HepG2 (cell line): ENCODE measurements around the gene KRT38. TPM values are rescaled to one million over a fixed set of nuclear protein-coding genes. Genes with fewer than 3 reads are reported as not detected.

Experiments
- ATAC-seq: fragments of 200-7000 bp; cut with Tn5 transposase; 3 replicates; pipeline ENCODE4 v1.9.1; 2020; ENCODE audit warnings: mild to moderate bottlenecking, moderate library complexity
- BruUV-seq: library from RNA; stranded (reverse); fragments of 400-500 nt; replicated peaks from 2 replicates; lab custom pipeline; 2021; lab: Mats Ljungman, UMichigan
- CTCF ChIA-PET: fragments of 300-600 bp; formaldehyde crosslinking; extraction: SDS; loops from one replicate; lab custom pipeline; 2021; ENCODE audit warnings: low total read pairs, inconsistent platforms, low intra/inter-chr PET ratio; lab: Yijun Ruan, JAX
- POLR2A ChIA-PET: fragments of 350-600 bp; sonication (Branson Sonifier 250); formaldehyde crosslinking; loops from one replicate; lab custom pipeline; 2020; ENCODE audit warnings: antibody characterized with exemption, inconsistent platforms; lab: Yijun Ruan, JAX
- DNase-seq: peaks from one replicate; pipeline ENCODE4 v3.0.0-alpha.2; 2015; ENCODE audit warnings: low spot score
- FAIRE-seq: peaks from 3 replicates; lab custom pipeline; 2011; peaks lifted over from hg19 to GRCh38; lab: Jason Lieb, UNC
- H2AFZ ChIP-seq: one replicate; pipeline ENCODE4 v1.6.1; 2011; ENCODE audit warnings: low read length, inconsistent platforms
- H3K27ac ChIP-seq: fragments of 300-600 bp; 3 replicates; pipeline ENCODE4 v1.8.0; 2011; ENCODE audit warnings: mixed run types, mild to moderate bottlenecking, mixed read lengths, low read length, inconsistent platforms; ENCODE audit not compliant: insufficient read depth; ENCODE audit errors: extremely low read length
- H3K27me3 ChIP-seq, 2 experiments: fragments of 200-600 bp in 1 of 2; 2 replicates in 1 of 2; 3 replicates in 1 of 2; pipeline versions ENCODE4 v1.6.0 to v1.8.0; 2011; ENCODE audit warnings: low read length in 2 of 2, mild to moderate bottlenecking in 2 of 2, moderate library complexity in 2 of 2, inconsistent platforms in 1 of 2; ENCODE audit not compliant: insufficient read depth in 2 of 2, control insufficient read depth in 1 of 2
- H3K36me3 ChIP-seq, 2 experiments: fragments of 200-600 bp in 1 of 2; replicated peaks in 1 of 2; 2 replicates in 1 of 2; 3 replicates in 1 of 2; pipeline versions ENCODE4 v1.5.1 to v1.8.0; 2011; ENCODE audit warnings: low read length in 2 of 2, inconsistent platforms in 1 of 2; ENCODE audit not compliant: insufficient read depth in 2 of 2, control insufficient read depth in 1 of 2
- H3K4me1 ChIP-seq: 2 replicates; pipeline ENCODE4 v1.5.1; 2012; ENCODE audit warnings: low read length, inconsistent platforms; ENCODE audit not compliant: insufficient read depth
- H3K4me2 ChIP-seq: 2 replicates; pipeline ENCODE4 v1.6.0; 2011; ENCODE audit warnings: low read depth, low read length, inconsistent platforms
- H3K4me3 ChIP-seq, 3 experiments: fragments of 200-600 bp in 1 of 3; sonication (generic), shearing (Covaris generic) in 1 of 3; replicated peaks in 1 of 3; 2 replicates each; pipeline ENCODE4 v1.5.1; 2011 to 2016; ENCODE audit warnings: low read length in 3 of 3, inconsistent platforms in 2 of 3, low read depth in 2 of 3, mild to moderate bottlenecking in 2 of 3, control low read depth in 1 of 3, mixed read lengths in 1 of 3; ENCODE audit not compliant: insufficient read depth in 1 of 3
- H3K79me2 ChIP-seq: one replicate; pipeline ENCODE4 v1.6.1; 2011; ENCODE audit warnings: low read length, inconsistent platforms; ENCODE audit not compliant: insufficient read depth
- H3K9ac ChIP-seq: 2 replicates; pipeline ENCODE4 v1.6.0; 2011; ENCODE audit warnings: mild to moderate bottlenecking, low read depth, low read length, inconsistent platforms; ENCODE audit not compliant: insufficient read depth
- H3K9me3 ChIP-seq: 2 replicates; pipeline ENCODE4 v1.5.1; 2012; ENCODE audit warnings: mild to moderate bottlenecking, low read length
- H4K20me1 ChIP-seq: 2 replicates; pipeline ENCODE4 v1.6.0; 2011; ENCODE audit warnings: inconsistent platforms, mild to moderate bottlenecking, low read length, moderate library complexity; ENCODE audit not compliant: insufficient read depth
- ASH2L ChIP-seq: fragments of 300-600, 200-600 bp; sonication (generic); IDR thresholded peaks from 2 replicates; pipeline ENCODE4 v1.7.0; 2017; ENCODE audit warnings: low read depth, mild to moderate bottlenecking, moderate library complexity, mixed read lengths, low read length; ENCODE audit not compliant: insufficient read length
- CREM ChIP-seq, 2 experiments: sonication (generic) in 1 of 2; formaldehyde crosslinking in 1 of 2; IDR thresholded peaks; 2 replicates each; pipeline versions ENCODE4 v1.4.0 to v1.6.1; 2016 to 2020; ENCODE audit warnings: antibody characterized with exemption in 1 of 2, mild to moderate bottlenecking in 1 of 2, missing genetic modification reagents in 1 of 2
- ELF4 ChIP-seq: sonication (generic); formaldehyde crosslinking; IDR thresholded peaks from 2 replicates; pipeline ENCODE4 v1.5.0; 2020; ENCODE audit warnings: missing genetic modification reagents, mild to moderate bottlenecking, moderate library complexity, borderline replicate concordance
- GZF1 ChIP-seq: sonication (generic); formaldehyde crosslinking; IDR thresholded peaks from 2 replicates; pipeline ENCODE4 v1.5.1; 2020; ENCODE audit warnings: mild to moderate bottlenecking, missing genetic modification reagents
- HDAC6 ChIP-seq: fragments of 200-600 bp; sonication (generic); IDR thresholded peaks from 2 replicates; pipeline ENCODE4 v1.7.0; 2017; ENCODE audit warnings: mild to moderate bottlenecking, antibody characterized with exemption, low read length, low read depth
- PATZ1 ChIP-seq: sonication (generic); formaldehyde crosslinking; IDR thresholded peaks from 2 replicates; pipeline ENCODE4 v1.4.0; 2020; ENCODE audit warnings: missing genetic modification reagents
- SIN3A ChIP-seq: IDR thresholded peaks from 2 replicates; pipeline ENCODE4 v1.6.1; 2011; ENCODE audit warnings: low read depth, mild to moderate bottlenecking, control low read depth, low read length, borderline replicate concordance
- SPEN ChIP-seq: sonication (generic); formaldehyde crosslinking; IDR thresholded peaks from 2 replicates; pipeline ENCODE4 v1.5.1; 2020; ENCODE audit warnings: low read depth, mild to moderate bottlenecking, missing genetic modification reagents
- ZEB1 ChIP-seq: IDR thresholded peaks from 2 replicates; pipeline ENCODE4 v1.6.1; 2012; ENCODE audit warnings: mild to moderate bottlenecking, low read depth, inconsistent platforms; ENCODE audit not compliant: insufficient replicate concordance
- ZNF609 ChIP-seq: sonication (generic); formaldehyde crosslinking; IDR thresholded peaks from 2 replicates; pipeline ENCODE4 v1.4.0; 2020; ENCODE audit warnings: mild to moderate bottlenecking, missing genetic modification reagents, borderline replicate concordance
- ZNF615 ChIP-seq: sonication (generic); formaldehyde crosslinking; IDR thresholded peaks from 2 replicates; pipeline ENCODE4 v1.5.0; 2020; ENCODE audit warnings: mild to moderate bottlenecking, missing genetic modification reagents, borderline replicate concordance
- ZNF619 ChIP-seq: sonication (generic); formaldehyde crosslinking; IDR thresholded peaks from 2 replicates; pipeline ENCODE4 v1.4.0; 2020; ENCODE audit warnings: mild to moderate bottlenecking, missing genetic modification reagents
- ZNF773 ChIP-seq: sonication (generic); formaldehyde crosslinking; IDR thresholded peaks from 2 replicates; pipeline ENCODE4 v1.4.0; 2020; ENCODE audit warnings: missing genetic modification reagents, borderline replicate concordance
- WGBS: methylation state at CpG from one replicate; pipeline ENCODE4 v1.1.6; 2017; ENCODE audit warnings: low lambda C conversion rate; 5-methylcytosine and 5-hydroxymethylcytosine counted together
- in situ Hi-C: cut with HindIII; loops from 2 replicates; pipeline ENCODE4 v1.10.0; 2017; ENCODE audit warnings: low pct_unique_long_range_greater_than_20kb; ENCODE audit not compliant: extremely low pct_ligation_motif_present
- intact Hi-C: fragments of 100-400 bp; cut with micrococcal nuclease; formaldehyde crosslinking; loops from one replicate; pipeline ENCODE4 v1.10.0; 2022; ENCODE audit not compliant: unreplicated experiment
- polyA plus RNA-seq, 8 experiments: library from polyadenylated mRNA; depleted of rRNA in 3 of 8; stranded (reverse) in 7 of 8; unstranded in 1 of 8; fragments of >200 nt; fragmentation: Illumina TruSeq in 4 of 8; extraction: Trizol in 4 of 8; gene quantifications; 2 replicates each; pipeline versions ENCODE4 v1.2.1 to v1.2.3, GENCODE V29; 2011 to 2016; ENCODE audit warnings: low read depth in 4 of 8, missing spikeins in 1 of 8, mixed read lengths in 1 of 8; ENCODE audit not compliant: insufficient read depth in 1 of 8
- total RNA-seq, 5 experiments: library from RNA; depleted of rRNA; stranded (reverse); fragments of >200 nt; fragmentation: Illumina TruSeq; extraction: Trizol; gene quantifications; 2 replicates each; pipeline ENCODE4 v1.2.3, GENCODE V29; 2016; ENCODE audit warnings: low read depth in 1 of 5

KRT38 gene
- total and polyA plus RNA-seq, 2 of the 13 experiments (the other 11 are each of a cell fraction or from before 2014, with no cell fraction given), result not detected

GRCh38 chr17:41434005-41434404, 6.8 kb downstream of the KRT38 start:
- Histone ChIP-seq H3K4me2 (no peak overlapping the region), H3K9me3 (no peaks in the 10 kb centered on the region), H3K36me3 (no peaks in the 10 kb centered on the region), H3K9ac (no peak overlapping the region), H3K27me3 (no peaks in the 10 kb centered on the region; a peak in 1 of 5 replicates), H4K20me1 (no peaks in the 10 kb centered on the region), H3K79me2 (no peaks in the 10 kb centered on the region), H3K27ac (no peak overlapping the region), H3K4me3 (no peak overlapping the region), H3K4me1 (peaks cover 7% of the 10 kb centered on the region; the same call in 1 of the 2 replicates), H2AFZ (no peak overlapping the region)
- ChIA-PET CTCF (no interaction called here), POLR2A (no interaction called here)
- ATAC-seq (no peak), DNase-seq (no peak), FAIRE-seq (no peak)
- no TSS peak for BruUV-seq
- 17% methylated on average over 4 of the region's 4 CpGs for WGBS
- intact Hi-C loops (no loop called here), in situ Hi-C loops (no loop called here)
- TF ChIP-seq ELF4 (CRISPR knock-in tag), result no peak
- no peak for TF ChIP-seq ASH2L
- no peak for TF ChIP-seq CREM (IDR thresholded peaks at IDR 0.05)
- TF ChIP-seq CREM (CRISPR knock-in tag; IDR thresholded peaks at IDR 0.05), result no peak
- no peak for TF ChIP-seq ZNF619 (CRISPR knock-in tag)
- TF ChIP-seq SPEN (CRISPR knock-in tag), result no peak
- no peak for TF ChIP-seq ZNF609
- no peak for TF ChIP-seq ZNF773
- no peak for TF ChIP-seq PATZ1 (CRISPR knock-in tag)
- TF ChIP-seq HDAC6, result no peak
- TF ChIP-seq ZEB1, result no peak
- no peak for TF ChIP-seq SIN3A
- no peak for TF ChIP-seq GZF1 (CRISPR knock-in tag)
- TF ChIP-seq ZNF615, result no peak
